ENCODE results near the gene PAFAH2. TPM values are rescaled to one million over a fixed set of nuclear protein-coding genes. Genes with fewer than 3 reads are reported as not detected.
"Not testable (repeated sequence)": the region's sequence is repeated elsewhere in the genome, so short reads cannot be mapped to it uniquely, and the experiment has no call there.

The PAFAH2 gene
- total RNA-seq, 2 donors from 2014 or later, result 11.6 to 13.3 TPM

- H3K9me3 Mint-ChIP-seq, result no peaks in the 10 kb centered on the region
Measured at GRCh38 chr1:25933479-25934365, 64.1 kb downstream of the PAFAH2 start.

DNA sequence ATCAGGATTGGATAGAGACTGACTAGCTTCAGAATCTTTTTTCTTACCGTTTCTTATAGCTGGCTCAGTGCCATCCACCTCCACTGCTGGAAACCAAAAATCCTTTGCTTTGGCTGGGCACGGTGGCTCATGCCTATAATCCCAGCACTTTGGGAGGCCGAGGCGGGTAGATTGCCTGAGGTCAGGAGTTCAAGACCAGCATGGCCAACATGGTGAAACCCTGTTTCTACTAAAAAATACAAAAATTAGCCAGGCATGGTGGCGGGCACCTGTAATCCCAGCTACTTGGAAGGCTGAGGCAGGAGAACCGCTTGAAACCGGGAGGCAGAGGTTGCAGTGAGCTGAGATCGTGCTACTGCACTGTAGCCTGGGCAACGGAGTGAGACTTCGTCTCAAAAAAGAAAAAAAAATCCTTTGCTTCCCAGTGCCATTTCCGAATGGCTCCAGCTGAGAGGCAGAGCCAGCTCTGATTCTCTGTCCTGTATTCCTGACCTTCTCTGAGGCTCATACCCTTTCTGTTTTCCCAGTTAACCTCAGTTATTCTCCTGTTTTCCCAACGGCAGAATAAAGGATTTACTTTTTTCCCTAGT lies 65.0 kb downstream of the PAFAH2 start:
- H3K9me3 ChIP-seq (ENCODE audit: control insufficient read depth, low read length); H3K36me3 Mint-ChIP-seq (ENCODE audit: low read depth); H3K4me1 Mint-ChIP-seq; H3K27me3 Mint-ChIP-seq (ENCODE audit: insufficient read depth); H3K36me3 ChIP-seq (ENCODE audit: control insufficient read depth, insufficient read depth, low read length); H3K4me3 ChIP-seq (ENCODE audit: low read length); H3K9ac ChIP-seq (ENCODE audit: extremely low read depth, low read length, poor library complexity, severe bottlenecking); H3K27ac Mint-ChIP-seq; H3K4me1 ChIP-seq (ENCODE audit: control insufficient read depth, insufficient read depth, low read length); H3K4me3 Mint-ChIP-seq; DNase-seq; H3K9me3 Mint-ChIP-seq; H3K27me3 ChIP-seq (ENCODE audit: control insufficient read depth, insufficient read depth, low read length, poor library complexity, severe bottlenecking): not testable (repeated sequence)
- 85 to 93% methylated on average over 10 to 12 of the region's 12 CpGs for WGBS, 2 experiments (ENCODE audit: insufficient coverage in 1 of 2, insufficient read length in 1 of 2)
- H3K27ac ChIP-seq (ENCODE audit: low read depth, low read length), result peak overlapping the region; percentile 12

More at GRCh38 chr1:25933479-25934365, 64.1 kb downstream of the PAFAH2 start:
- Histone ChIP-seq H3K9me3 (ENCODE audit: control insufficient read depth, low read length) (no peaks in the 10 kb centered on the region), H3K36me3 (ENCODE audit: control insufficient read depth, insufficient read depth, low read length) (no peaks in the 10 kb centered on the region), H3K4me1 (ENCODE audit: control insufficient read depth, insufficient read depth, low read length) (peaks cover 2% of the 10 kb centered on the region), H3K27ac (ENCODE audit: low read depth, low read length) (peak overlapping the region; percentile 36), H3K9ac (ENCODE audit: extremely low read depth, low read length, poor library complexity, severe bottlenecking) (no peak overlapping the region), H3K27me3 (ENCODE audit: control insufficient read depth, insufficient read depth, low read length, poor library complexity, severe bottlenecking) (no peaks in the 10 kb centered on the region), H3K4me3 (ENCODE audit: low read length) (no peak overlapping the region)
- DNase-seq, result no peak
- Mint-ChIP-seq H3K36me3 (ENCODE audit: low read depth) (no peaks in the 10 kb centered on the region), H3K4me3 (no peak overlapping the region), H3K4me1 (peaks cover 5% of the 10 kb centered on the region), H3K27me3 (ENCODE audit: insufficient read depth) (peaks cover 8% of the 10 kb centered on the region), H3K27ac (no peak overlapping the region)
- WGBS, 2 experiments (ENCODE audit: insufficient coverage in 1 of 2, insufficient read length in 1 of 2), result 83 to 84% methylated on average over 11 to 13 of the region's 13 CpGs
- TF ChIP-seq, protein P1, sequence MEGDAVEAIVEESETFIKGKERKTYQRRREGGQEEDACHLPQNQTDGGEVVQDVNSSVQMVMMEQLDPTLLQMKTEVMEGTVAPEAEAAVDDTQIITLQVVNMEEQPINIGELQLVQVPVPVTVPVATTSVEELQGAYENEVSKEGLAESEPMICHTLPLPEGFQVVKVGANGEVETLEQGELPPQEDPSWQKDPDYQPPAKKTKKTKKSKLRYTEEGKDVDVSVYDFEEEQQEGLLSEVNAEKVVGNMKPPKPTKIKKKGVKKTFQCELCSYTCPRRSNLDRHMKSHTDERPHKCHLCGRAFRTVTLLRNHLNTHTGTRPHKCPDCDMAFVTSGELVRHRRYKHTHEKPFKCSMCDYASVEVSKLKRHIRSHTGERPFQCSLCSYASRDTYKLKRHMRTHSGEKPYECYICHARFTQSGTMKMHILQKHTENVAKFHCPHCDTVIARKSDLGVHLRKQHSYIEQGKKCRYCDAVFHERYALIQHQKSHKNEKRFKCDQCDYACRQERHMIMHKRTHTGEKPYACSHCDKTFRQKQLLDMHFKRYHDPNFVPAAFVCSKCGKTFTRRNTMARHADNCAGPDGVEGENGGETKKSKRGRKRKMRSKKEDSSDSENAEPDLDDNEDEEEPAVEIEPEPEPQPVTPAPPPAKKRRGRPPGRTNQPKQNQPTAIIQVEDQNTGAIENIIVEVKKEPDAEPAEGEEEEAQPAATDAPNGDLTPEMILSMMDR (conservative IDR thresholded peaks at IDR 0.05), result no peak

GRCh38 chr1:25932321-25932720 lies 65.5 kb downstream of the PAFAH2 start:
- Histone ChIP-seq H3K9ac (ENCODE audit: extremely low read depth, low read length, poor library complexity, severe bottlenecking) (no peak overlapping the region), H3K4me3 (ENCODE audit: low read length) (no peak overlapping the region), H3K9me3 (ENCODE audit: control insufficient read depth, low read length) (no peaks in the 10 kb centered on the region), H3K27me3 (ENCODE audit: control insufficient read depth, insufficient read depth, low read length, poor library complexity, severe bottlenecking) (no peaks in the 10 kb centered on the region), H3K36me3 (ENCODE audit: control insufficient read depth, insufficient read depth, low read length) (no peaks in the 10 kb centered on the region), H3K4me1 (ENCODE audit: control insufficient read depth, insufficient read depth, low read length) (peaks cover 2% of the 10 kb centered on the region), H3K27ac (ENCODE audit: low read depth, low read length) (no peak overlapping the region)
- Mint-ChIP-seq H3K4me1 (peaks cover 5% of the 10 kb centered on the region), H3K36me3 (ENCODE audit: low read depth) (no peaks in the 10 kb centered on the region), H3K4me3 (no peak overlapping the region), H3K27me3 (ENCODE audit: insufficient read depth) (peaks cover 8% of the 10 kb centered on the region), H3K9me3 (no peaks in the 10 kb centered on the region), H3K27ac (no peak overlapping the region)
- DNase-seq, result no peak
- WGBS, 2 experiments (ENCODE audit: insufficient coverage in 1 of 2, insufficient read length in 1 of 2), result 85 to 94% methylated on average over 5 of the region's 5 CpGs
- TF ChIP-seq, protein P1 (conservative IDR thresholded peaks at IDR 0.05), result no peak

Measured in endodermal cell (in vitro differentiated cells).